Lung microvascular endothelial cell (primary cell): ENCODE data around the gene SAMD9. TPM values are rescaled to one million over a fixed set of nuclear protein-coding genes. Genes with fewer than 3 reads are reported as not detected.

Experiments
- total RNA-seq: library from RNA; depleted of rRNA; stranded (reverse); fragments of >200 nt; gene quantifications from 2 replicates; pipeline ENCODE4 v1.2.1, GENCODE V29; 2014

Gene SAMD9
- total RNA-seq, 1 donor from 2014 or later: 12.5 TPM

Other genes starting within 250 kb of the SAMD9 start
- 6.9 and 8.1 TPM in 2 replicates for gene SAMD9L, start 30.4 kb upstream of the SAMD9 start, total RNA-seq
- gene HEPACAM2, start 108.5 kb upstream of the SAMD9 start, total RNA-seq: under 0.01 TPM in 1 of 2 replicates, not detected in the other
- gene VPS50, start 114.4 kb upstream of the SAMD9 start, total RNA-seq: 21.4 and 32.7 TPM in 2 replicates